ENCODE measurements around the gene ASB4.

The ASB4 gene

DNA sequence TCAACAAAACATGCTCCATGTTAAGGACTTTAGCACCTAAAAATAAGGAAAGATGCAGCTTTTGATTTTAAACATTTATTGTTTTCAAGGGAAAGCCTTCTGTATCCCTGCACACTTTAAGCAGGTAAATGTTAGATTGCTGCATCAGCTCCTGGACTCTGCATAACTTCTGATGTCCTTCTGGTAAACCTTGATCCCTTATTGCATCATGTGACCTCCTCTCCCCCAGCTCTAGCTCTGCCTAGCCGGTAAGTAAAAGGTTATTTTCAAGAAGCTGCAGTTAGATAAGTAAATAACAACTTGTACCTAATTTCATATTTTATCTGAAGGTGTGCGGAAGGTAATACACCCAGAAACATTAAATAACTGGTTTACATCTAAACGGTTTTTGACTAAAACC is 73.1 kb downstream of the ASB4 start:
- peak; percentile 76 for DNase-seq

- DNase-seq: no peak
Measured at GRCh38 chr7:95560674-95561073, 74.9 kb downstream of the ASB4 start.

GRCh38 chr7:95569720-95570119 is 84.0 kb downstream of the ASB4 start:
- no peak for DNase-seq

DNA sequence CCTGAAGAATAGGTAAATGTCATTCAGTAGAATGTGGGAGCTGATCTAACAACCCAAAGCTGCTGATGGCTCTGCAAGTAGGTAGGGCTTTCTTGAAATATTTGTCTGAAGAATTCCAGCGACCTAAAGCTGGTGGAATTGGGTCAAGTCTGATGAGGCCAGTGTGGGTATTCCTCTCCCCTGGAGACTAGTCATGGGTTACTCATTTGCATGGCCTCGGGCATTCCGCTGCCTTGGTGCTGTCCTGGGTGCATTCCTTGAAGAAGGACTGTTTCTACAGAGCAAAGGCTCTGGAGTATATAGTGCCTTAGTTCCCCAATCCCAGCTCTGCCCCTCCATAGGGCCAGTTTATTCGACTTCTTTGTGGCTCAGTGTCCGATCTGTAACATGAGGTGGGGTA is 91.4 kb downstream of the ASB4 start:
- no peak for DNase-seq

DNA sequence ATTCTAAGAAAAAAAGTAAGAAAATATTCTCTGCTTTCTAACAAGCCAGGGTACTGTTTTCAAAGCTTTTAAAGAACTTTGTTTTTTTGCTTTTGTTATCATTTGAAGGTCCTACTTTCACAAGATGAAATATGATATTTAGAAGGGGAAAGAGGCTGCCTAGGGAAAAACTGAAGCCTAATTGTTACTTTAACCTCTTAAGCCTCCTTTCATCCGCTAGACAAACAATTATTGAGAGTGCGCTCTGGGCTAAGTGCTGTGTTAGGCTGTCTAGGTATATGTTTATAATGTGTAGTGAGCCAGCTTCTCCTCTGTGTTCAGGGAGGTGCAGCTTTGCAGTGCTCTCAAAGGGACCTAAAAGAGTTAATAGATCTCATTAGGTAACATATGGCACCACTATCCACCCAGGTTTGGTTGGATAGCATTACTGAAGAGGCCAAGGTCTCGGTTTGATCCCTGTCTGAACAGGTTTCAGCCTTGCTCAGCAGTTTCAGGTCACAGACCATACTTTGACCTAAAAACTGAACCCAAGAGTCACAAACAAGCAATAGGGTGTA is 92.6 kb downstream of the ASB4 start:
- no peak for DNase-seq

DNA sequence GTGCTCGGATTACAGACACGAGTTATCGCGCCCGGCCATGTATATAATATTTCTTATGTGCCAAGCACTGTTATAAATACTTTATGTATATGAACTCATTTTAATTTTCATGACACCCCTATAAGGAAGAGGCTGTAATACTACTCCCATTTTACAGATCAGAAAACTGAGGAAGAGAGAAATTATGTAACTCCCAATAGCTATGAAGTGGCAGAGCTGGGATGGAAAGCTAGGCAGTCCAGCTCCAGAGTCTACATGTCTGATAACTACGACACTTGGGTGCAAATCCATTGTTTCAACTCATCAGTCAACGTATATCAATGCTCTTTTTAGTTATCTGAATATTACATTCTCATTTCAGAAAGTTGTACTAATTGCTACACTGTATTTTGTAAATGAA is 93.6 kb downstream of the ASB4 start:
- DNase-seq: no peak

GRCh38 chr7:95581467-95581866 is 95.7 kb downstream of the ASB4 start:
- no peak for DNase-seq

GRCh38 chr7:95582578-95583293 is 97.0 kb downstream of the ASB4 start:
- DNase-seq: no peak

GRCh38 chr7:95583834-95584621 is 98.3 kb downstream of the ASB4 start:
- no peak for DNase-seq

- DNase-seq: no peak
Measured at GRCh38 chr7:95584769-95585425, 99.2 kb downstream of the ASB4 start.

DNA sequence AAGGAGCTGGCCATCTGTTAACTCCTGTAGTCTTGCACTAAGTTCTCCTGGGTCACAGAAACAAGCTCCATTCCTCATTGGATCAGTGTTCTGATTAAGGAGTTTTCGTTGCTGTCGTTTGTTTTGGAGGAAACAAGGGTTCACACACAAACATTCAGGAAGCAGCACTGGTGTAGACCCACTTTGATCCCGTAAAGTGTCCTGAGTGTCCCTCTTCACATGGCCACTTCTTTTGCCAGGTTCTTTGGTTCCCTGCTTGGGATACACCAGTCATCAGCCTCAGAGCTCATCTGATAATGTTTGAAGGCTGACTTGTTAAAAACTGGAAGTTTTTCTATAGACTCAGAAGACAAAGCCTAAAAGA is 99.7 kb downstream of the ASB4 start:
- no peak for DNase-seq

- no peak for DNase-seq
Measured at GRCh38 chr7:95586951-95587301, 101.2 kb downstream of the ASB4 start.

DNA sequence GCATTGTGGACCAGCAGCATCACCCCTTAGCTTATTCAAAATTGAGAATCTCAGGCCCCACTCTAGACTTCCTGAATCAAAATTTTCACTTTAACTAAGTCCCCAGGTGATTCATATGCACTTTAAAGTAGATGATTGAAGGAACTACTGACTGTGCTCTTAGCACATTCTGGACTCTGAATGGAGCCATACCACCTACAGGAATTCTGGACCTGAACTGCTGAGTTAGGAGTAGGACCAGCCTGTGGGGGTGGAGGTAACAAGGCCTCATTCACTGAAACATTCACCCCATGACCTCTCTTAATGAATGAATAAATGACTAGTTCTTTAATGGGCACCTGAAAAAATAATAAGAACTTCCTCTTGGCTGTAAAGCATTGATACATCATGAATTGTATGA is 103.3 kb downstream of the ASB4 start:
- no peak for DNase-seq

- no peak for DNase-seq
Measured at GRCh38 chr7:95589766-95590165, 104.0 kb downstream of the ASB4 start.
